Naive B cell (primary cell): ENCODE data around the gene COL4A2. TPM values are rescaled to one million over a fixed set of nuclear protein-coding genes. Genes with fewer than 3 reads are reported as not detected.

Experiments used
- ATAC-seq, 2 donors: fragments of 150-1000 bp; cut with Tn5 transposase; 2 replicates each; pipeline ENCODE4 v1.10.0; 2021; ENCODE audit warnings: low read depth in 2 of 2, mild to moderate bottlenecking in 2 of 2, moderate library complexity in 2 of 2
- DNase-seq: peaks from one replicate; pipeline ENCODE4 v3.0.0; 2022
- H3K27ac Mint-ChIP-seq, 6 donors: one replicate each; pipeline ENCODE4 v1.8.0; 2020 to 2022; ENCODE audit warnings: mild to moderate bottlenecking in 6 of 6, mixed read lengths in 6 of 6, moderate library complexity in 5 of 6, inconsistent platforms in 2 of 6
- H3K27me3 Mint-ChIP-seq, 3 donors: one replicate each; pipeline ENCODE4 v1.8.0; 2021 to 2022; ENCODE audit warnings: mixed read lengths in 3 of 3, mild to moderate bottlenecking in 1 of 3
- H3K36me3 Mint-ChIP-seq, 2 donors: one replicate each; pipeline ENCODE4 v1.8.0; 2020 to 2022; ENCODE audit warnings: mixed read lengths in 2 of 2, inconsistent platforms in 1 of 2, mild to moderate bottlenecking in 1 of 2
- H3K4me1 Mint-ChIP-seq, 3 donors: one replicate each; pipeline ENCODE4 v1.8.0; 2020 to 2022; ENCODE audit warnings: mixed read lengths in 3 of 3, inconsistent platforms in 1 of 3, mild to moderate bottlenecking in 1 of 3, moderate library complexity in 1 of 3
- H3K4me3 Mint-ChIP-seq, 8 donors: one replicate each; pipeline ENCODE4 v1.8.0; 2020 to 2022; ENCODE audit warnings: mild to moderate bottlenecking in 8 of 8, mixed read lengths in 8 of 8, moderate library complexity in 8 of 8, inconsistent platforms in 2 of 8
- H3K9me3 Mint-ChIP-seq, 7 donors: one replicate each; pipeline ENCODE4 v1.8.0; 2020 to 2022; ENCODE audit warnings: mixed read lengths in 7 of 7, mild to moderate bottlenecking in 5 of 7, inconsistent platforms in 2 of 7, moderate library complexity in 1 of 7
- polyA plus RNA-seq, 6 donors: library from polyadenylated mRNA; unstranded; fragments of 300-500 nt; fragmentation: Illumina TruSeq; gene quantifications; one replicate each; pipeline ENCODE4 v1.2.3, GENCODE V29; 2021; ENCODE audit warnings: low read depth in 6 of 6

Gene COL4A2
- polyA plus RNA-seq, 6 donors from 2014 or later, result 0.13 TPM; not detected in 5

DNA sequence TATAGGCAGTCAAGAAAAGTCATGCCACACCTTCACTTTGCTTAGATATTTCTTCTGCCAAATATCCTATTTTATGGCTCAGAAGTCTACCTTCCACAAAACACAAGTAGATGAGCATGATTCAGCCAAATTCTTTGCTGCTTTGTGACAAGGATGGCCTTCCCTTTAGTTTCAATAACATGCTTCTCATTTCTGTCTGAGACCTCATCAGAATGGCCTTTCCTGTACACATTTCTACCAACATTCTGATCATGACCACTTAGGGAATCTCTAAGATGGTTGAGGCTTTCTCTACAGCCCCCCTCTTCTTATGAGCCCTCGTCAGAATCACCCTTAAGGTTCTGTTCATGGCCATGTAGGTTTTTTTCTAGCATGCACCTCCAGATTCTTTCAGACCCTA, 96.2 kb downstream of the COL4A2 start:
- Mint-ChIP-seq H3K4me3 (no peak overlapping the region), H3K4me1 (no peaks in the 10 kb centered on the region), H3K9me3 (no peaks in the 10 kb centered on the region), H3K27ac (no peak overlapping the region), H3K27me3 (peaks cover 47 to 71% (median 60%) of the 10 kb centered on the region in 3 donors), H3K36me3 (no peaks in the 10 kb centered on the region)
- ATAC-seq (no peak), DNase-seq (no peak)

DNA sequence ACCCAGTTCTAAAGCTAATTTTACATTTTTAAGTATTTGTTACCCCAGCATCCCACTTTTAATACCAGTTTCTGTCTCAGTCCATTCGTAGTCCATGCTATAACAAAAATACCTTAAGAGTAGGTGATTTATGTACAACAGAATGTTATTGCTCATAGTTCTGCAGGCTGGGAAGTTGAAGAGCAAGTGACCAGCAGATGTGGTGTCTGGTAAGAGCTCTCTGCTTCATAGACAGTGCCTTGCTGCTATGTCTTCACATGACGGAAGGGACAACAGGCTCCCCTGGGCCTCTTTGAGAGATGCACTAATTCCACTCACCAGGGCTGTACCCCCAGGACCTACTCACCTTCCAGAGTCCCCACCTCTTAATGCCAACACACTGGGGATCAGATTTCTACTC, 96.6 kb downstream of the COL4A2 start:
- Mint-ChIP-seq H3K4me3 (no peak overlapping the region), H3K27me3 (peaks cover 44 to 67% (median 56%) of the 10 kb centered on the region in 3 donors), H3K36me3 (no peaks in the 10 kb centered on the region), H3K9me3 (no peaks in the 10 kb centered on the region), H3K4me1 (no peaks in the 10 kb centered on the region), H3K27ac (no peak overlapping the region)
- DNase-seq, result no peak
- ATAC-seq, result no peak

DNA sequence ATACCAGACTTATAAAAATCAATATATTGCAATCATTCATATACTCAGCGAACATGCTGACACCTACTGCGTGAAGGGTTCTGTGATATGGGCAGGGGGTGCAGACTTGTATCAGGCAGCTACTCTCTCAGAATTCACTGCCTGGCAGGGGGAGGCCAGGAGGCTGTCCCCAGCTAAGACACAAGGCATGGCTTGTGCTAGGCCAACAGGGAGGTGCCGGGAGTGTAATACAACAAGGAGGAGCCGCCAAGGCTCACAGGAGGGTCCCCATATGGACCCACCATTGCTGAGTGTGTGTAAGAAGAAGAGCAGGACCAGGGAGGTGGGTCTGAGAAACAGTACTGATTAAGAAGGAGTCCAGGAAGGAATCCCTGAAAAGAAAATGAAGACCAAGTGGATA, 97.2 kb downstream of the COL4A2 start:
- H3K9me3 Mint-ChIP-seq, result no peaks in the 10 kb centered on the region
- no peak for DNase-seq

DNA sequence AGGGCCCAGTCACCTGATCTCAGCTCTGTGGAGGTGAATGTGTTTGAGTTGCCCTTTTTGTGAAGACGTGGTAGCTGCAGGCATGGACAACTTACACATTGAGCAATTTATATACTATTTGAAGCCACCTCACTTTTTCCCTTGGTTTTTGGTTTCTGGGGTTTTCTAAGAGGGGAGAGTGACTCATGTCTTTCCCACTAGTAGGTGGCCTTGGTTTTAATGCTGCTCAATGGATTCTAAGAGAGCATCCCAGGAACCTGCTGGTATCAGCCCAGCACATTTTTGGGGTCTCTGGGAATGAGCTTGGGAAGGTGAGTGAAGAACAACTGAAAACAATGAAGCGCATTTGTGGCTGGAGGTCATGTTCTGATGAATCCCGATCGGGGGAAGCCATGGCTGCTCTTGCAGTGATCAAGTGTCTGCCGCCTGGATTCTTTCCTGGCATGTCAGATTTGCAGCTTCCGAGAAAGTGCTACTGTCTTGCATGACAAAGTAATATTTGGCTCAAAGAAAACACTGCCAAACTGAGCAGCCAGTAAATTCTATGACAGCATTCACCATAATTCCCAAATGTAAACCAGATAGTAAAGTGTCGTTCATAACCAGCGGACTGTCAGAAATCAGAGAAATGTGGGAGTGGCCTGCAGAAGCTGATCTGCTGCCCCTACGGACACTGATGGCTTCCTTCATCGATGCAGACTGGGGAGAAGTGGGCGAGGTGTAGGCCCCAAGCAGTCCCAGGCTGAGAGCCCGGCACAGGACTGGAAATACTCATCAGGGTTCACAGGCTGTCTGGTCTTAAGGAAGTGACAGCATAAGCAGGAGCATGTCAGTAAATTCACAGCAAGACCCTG, 98.7 kb downstream of the COL4A2 start:
- no peaks in the 10 kb centered on the region for H3K36me3 Mint-ChIP-seq
- H3K27ac Mint-ChIP-seq, result no peak overlapping the region
- ATAC-seq, result no peak
- H3K4me1 Mint-ChIP-seq, result no peaks in the 10 kb centered on the region
- peaks cover 52 to 80% (median 71%) of the 10 kb centered on the region in 3 donors for H3K27me3 Mint-ChIP-seq
- H3K9me3 Mint-ChIP-seq, result no peaks in the 10 kb centered on the region
- no peak overlapping the region for H3K4me3 Mint-ChIP-seq
- no peak for DNase-seq

More for the DNA sequence above, 97.2 kb downstream of the COL4A2 start:
- no peaks in the 10 kb centered on the region for H3K4me1 Mint-ChIP-seq
- no peaks in the 10 kb centered on the region for H3K36me3 Mint-ChIP-seq
- H3K4me3 Mint-ChIP-seq, result no peak overlapping the region
- H3K27me3 Mint-ChIP-seq, result peaks cover 50 to 66% (median 59%) of the 10 kb centered on the region in 3 donors
- no peak overlapping the region for H3K27ac Mint-ChIP-seq
- ATAC-seq, result no peak

DNA sequence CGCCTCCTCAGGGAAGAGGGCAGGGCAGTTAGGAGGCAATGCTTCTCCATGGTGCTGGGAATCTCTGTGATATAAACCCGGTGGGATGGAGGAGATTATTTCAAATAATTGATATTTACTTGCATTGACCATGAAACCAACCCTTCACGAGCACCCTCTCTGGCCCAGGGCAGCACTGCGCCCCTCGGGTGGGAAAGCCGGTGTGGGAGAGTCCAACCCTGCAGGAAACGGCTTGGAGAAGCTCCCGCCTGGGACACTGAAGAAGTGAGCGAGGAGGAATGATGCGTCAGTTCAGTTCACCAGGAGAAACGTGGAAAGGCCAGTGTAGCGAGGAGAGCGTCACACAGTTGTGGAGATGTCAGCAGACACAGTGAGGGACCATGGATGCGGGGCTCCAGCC, 99.9 kb downstream of the COL4A2 start:
- Mint-ChIP-seq H3K27me3 (peaks cover 48 to 86% (median 77%) of the 10 kb centered on the region in 3 donors), H3K27ac (no peak overlapping the region), H3K4me1 (no peaks in the 10 kb centered on the region), H3K4me3 (no peak overlapping the region), H3K36me3 (no peaks in the 10 kb centered on the region), H3K9me3 (no peaks in the 10 kb centered on the region)
- no peak for ATAC-seq
- no peak for DNase-seq

DNA sequence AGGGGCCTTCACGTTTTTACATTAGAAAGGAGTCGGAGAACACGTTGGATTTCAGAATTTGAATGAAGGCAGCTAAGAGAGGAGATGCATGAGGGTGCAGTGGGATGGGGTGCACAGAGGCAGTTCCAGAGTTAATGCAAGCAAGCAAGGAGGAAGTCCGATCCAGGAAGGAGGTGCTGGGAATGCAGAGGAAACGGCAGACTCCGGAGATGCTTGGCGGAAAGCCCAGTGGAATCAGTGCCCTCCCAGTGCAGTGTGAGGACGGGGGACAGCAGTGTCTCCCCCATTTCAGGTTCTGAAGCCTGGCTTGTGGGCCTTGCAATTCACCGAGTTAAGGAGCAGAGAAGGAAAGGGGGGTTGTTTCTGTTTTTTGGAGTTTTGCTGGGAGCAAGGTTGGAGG, 100.4 kb downstream of the COL4A2 start:
- H3K9me3 Mint-ChIP-seq, result no peaks in the 10 kb centered on the region
- no peaks in the 10 kb centered on the region for H3K4me1 Mint-ChIP-seq
- no peak overlapping the region for H3K27ac Mint-ChIP-seq
- peaks cover 50 to 87% (median 77%) of the 10 kb centered on the region in 3 donors for H3K27me3 Mint-ChIP-seq
- no peak overlapping the region for H3K4me3 Mint-ChIP-seq
- H3K36me3 Mint-ChIP-seq, result no peaks in the 10 kb centered on the region
- no peak for ATAC-seq
- no peak for DNase-seq

DNA sequence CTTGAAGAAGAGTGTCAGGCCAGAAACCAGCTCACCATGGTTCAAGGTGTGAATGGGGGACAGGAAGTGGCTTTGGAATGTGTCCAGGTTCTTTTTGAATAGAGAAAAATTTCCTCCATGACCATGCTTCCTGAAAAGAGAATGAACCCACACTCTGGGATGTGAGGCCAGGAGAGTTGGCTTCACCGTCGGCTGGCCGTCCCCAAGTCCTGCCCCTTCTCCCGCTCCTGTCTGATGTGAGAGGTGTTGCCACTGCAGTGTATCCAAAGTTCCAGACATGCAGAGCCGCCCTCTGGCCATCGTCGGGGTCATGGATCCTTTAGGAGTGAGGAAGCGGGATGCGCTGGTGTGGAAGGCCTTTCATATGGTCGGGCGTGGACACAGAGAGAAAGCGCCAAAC, 101.2 kb downstream of the COL4A2 start:
- Mint-ChIP-seq H3K9me3 (no peaks in the 10 kb centered on the region), H3K4me3 (no peak overlapping the region), H3K27me3 (peaks cover 45 to 87% (median 77%) of the 10 kb centered on the region in 3 donors), H3K4me1 (no peaks in the 10 kb centered on the region), H3K36me3 (no peaks in the 10 kb centered on the region), H3K27ac (no peak overlapping the region)
- DNase-seq (no peak), ATAC-seq (no peak)

DNA sequence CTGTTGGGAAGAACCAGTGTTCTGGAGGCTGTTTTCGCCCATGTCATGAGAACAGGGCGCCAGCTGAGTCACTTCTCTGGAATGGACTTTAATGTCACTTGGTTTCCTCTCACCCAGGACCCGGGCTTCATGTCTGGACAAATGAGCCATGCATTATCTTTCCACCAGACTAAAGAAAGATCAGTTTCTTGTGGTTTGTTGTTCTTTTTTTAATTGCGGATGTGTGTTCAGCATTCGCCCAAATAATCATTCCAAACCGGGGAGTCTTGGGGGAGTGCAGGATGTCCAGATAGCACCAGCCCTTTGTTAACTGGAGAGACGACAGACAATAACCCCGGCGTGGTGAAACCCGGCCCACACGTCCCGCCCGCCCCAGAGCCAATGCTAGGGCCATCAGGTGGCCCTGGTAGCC, 102.5 kb downstream of the COL4A2 start:
- Mint-ChIP-seq H3K27ac (no peak overlapping the region), H3K4me3 (no peak overlapping the region), H3K4me1 (no peaks in the 10 kb centered on the region), H3K27me3 (peaks cover 40 to 85% (median 70%) of the 10 kb centered on the region in 3 donors), H3K36me3 (no peaks in the 10 kb centered on the region), H3K9me3 (peaks cover 0 to 2% (median 0%) of the 10 kb centered on the region in 7 donors)
- no peak for ATAC-seq
- DNase-seq, result no peak

DNA sequence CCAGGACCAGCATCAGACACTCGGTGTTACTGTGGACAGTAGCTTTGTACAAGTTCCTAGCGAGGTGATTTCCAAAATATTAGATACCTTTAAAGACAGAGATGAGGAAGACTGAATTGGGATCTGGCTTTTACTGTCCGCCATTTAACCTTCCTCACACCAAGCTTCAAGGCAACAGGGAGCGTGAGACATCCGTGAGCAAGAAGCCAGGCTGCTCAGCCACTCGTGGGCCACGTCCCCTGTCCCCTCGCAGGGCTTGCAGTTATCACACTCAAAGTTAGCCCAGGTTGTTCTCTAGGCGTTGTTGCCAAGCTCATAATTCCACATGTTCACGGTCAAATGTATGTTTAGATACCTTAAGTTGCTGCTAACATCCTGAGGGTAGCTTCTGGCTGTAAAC, 102.9 kb downstream of the COL4A2 start:
- no peak for DNase-seq
- no peaks in the 10 kb centered on the region for H3K36me3 Mint-ChIP-seq
- no peak overlapping the region for H3K27ac Mint-ChIP-seq
- no peak for ATAC-seq
- peaks cover 39 to 82% (median 68%) of the 10 kb centered on the region in 3 donors for H3K27me3 Mint-ChIP-seq
- peaks cover 0 to 2% (median 0%) of the 10 kb centered on the region in 7 donors for H3K9me3 Mint-ChIP-seq
- H3K4me1 Mint-ChIP-seq, result no peaks in the 10 kb centered on the region
- no peak overlapping the region for H3K4me3 Mint-ChIP-seq

DNA sequence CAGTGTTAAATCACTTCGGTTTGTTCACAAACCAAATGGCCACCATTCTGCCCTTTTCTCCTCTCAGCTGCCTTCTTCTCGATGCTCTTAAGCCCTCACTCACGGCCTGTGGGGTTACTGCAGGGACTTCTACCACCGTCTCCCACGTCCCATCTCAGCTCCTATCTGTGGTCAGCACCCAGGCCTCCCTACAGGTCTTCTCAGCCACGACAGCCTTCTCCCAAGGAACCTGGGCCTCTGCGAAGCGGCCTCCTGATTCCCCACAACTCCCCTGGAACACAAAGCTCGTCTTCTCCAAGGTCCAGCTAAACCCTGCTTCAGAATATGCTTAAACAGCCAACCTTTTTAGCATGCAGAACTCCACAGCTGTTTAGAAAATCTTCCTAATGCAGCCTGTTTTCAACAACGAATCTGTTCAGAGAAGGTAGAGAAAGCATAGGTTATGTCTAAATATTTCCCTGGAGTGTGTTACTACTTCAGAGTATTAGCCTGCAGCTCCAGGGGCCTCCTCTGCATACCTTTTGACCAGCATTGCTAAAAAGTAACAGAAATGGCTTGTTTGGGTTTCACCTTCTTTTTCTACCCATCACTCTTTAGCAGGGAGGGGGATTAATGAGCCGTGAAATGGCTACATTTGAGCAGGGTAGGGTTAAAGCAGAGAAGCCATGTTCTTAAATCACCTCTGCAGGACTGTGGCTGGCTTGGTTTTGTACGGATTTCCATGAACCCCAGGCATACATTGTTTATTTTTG, 104.0 kb downstream of the COL4A2 start:
- ATAC-seq (no peak), DNase-seq (no peak)
- no peaks in the 10 kb centered on the region for H3K4me1 Mint-ChIP-seq
- peaks cover 33 to 78% (median 69%) of the 10 kb centered on the region in 3 donors for H3K27me3 Mint-ChIP-seq
- no peaks in the 10 kb centered on the region for H3K36me3 Mint-ChIP-seq
- H3K4me3 Mint-ChIP-seq, result no peak overlapping the region
- peak overlapping the region in 2 of 6 donors; percentile 7 to 47 for H3K27ac Mint-ChIP-seq
- H3K9me3 Mint-ChIP-seq, result peaks cover 0 to 2% (median 0%) of the 10 kb centered on the region in 7 donors

DNA sequence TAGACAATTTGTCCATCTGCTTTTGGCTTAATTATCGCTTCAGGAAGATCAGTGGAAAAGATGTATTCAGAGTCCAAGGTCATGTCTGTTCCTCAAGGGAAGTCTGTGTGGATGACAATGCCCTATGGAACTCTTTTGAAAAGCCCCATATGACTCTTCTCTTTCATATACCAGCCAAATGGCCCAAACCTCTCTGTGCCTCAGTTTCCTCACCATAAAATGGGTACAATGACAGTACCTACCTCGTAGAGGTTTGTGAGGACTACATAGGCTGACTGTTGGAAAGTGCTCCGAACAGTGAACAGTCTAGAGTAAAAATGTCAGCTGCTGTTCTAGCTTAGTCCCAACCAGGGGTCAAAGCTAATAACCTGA, 104.6 kb downstream of the COL4A2 start:
- Mint-ChIP-seq H3K4me3 (no peak overlapping the region), H3K27ac (no peak overlapping the region), H3K4me1 (no peaks in the 10 kb centered on the region), H3K36me3 (no peaks in the 10 kb centered on the region), H3K9me3 (peaks cover 0 to 2% (median 0%) of the 10 kb centered on the region in 7 donors), H3K27me3 (peaks cover 35 to 73% (median 67%) of the 10 kb centered on the region in 3 donors)
- DNase-seq (no peak), ATAC-seq (no peak)

DNA sequence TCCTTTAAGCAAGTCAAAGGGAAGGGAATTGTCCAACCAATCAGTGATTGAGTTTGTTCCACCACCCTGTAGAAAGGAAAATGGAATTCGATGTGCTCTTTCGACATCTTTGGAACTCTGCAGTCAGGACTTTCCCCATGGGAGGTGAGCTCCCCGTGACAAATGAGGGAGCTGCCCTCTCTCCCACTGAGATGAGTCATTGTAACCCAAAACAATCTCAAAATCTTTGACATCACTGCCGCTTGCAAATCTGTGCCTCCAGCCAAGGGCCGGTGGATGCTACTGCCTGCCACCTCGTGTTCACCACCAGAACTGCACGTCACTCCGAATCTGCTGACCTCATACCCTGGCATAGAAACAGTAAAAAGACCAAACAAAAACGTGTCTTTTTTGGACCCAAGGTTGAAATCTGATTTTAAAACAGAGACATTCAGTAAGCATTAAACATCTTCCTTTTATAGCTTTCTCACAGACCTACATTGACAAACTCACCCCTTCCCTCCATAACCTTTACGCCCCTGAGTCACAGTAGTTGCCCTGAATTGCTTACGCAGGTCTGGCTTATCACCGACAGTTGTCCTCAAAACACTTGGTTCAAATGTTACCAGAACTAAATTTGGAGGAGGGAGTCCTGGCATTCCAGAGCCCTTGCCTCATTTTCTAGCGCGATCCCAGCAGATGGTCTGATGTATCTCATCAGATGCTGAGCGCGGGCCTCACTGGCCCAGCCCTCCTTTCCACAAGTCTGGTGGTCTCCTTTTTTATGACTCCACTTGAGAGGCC, 105.2 kb downstream of the COL4A2 start:
- Mint-ChIP-seq H3K9me3 (peaks cover 0 to 2% (median 0%) of the 10 kb centered on the region in 7 donors), H3K36me3 (no peaks in the 10 kb centered on the region), H3K27me3 (peaks cover 38 to 71% (median 65%) of the 10 kb centered on the region in 3 donors), H3K4me3 (no peak overlapping the region), H3K4me1 (no peaks in the 10 kb centered on the region), H3K27ac (peak overlapping the region in 1 of 6 donors; percentile 34)
- peak; percentile 50 to 51 for ATAC-seq
- peak; percentile 37 for DNase-seq

DNA sequence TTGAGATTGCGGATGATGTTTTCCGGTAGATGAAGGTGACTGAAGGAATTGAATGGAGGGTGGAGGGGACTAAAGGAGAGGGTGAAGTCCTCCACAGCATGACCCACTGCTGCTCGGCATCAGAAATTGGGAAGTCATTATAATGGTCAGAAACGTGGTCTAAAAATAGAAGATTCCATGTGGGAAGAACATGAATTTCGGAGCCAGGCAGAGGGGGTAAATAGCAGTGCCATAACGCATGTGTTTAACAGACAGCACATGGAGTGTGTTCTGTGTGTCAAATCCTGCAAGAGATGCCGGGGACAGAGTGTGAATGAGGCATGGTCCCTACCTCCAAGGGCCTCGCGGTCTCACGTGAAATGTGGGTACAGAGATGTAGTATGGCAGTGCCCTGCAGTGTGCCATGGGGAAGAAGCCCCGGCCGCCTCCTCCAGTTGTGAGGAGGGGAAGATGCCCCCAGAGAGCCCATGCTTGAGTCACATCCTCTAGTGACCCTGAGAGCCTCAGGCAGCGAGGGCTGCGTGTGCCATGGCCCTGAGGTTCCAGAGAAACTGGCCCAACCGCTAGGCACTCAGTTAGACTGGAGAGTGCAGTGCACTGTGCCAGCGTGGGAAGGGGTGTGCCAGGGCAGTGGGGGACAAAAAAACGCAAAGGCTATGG, 106.1 kb downstream of the COL4A2 start:
- DNase-seq (no peak), ATAC-seq (no peak)
- Mint-ChIP-seq H3K4me3 (no peak overlapping the region), H3K36me3 (no peaks in the 10 kb centered on the region), H3K27me3 (peaks cover 41 to 71% (median 65%) of the 10 kb centered on the region in 3 donors), H3K9me3 (peaks cover 0 to 2% (median 0%) of the 10 kb centered on the region in 7 donors), H3K4me1 (no peaks in the 10 kb centered on the region), H3K27ac (peak overlapping the region in 1 of 6 donors; percentile 60)
